H9 (cell line): ENCODE measurements around the gene HOXA1. TPM values are rescaled to one million over a fixed set of nuclear protein-coding genes. Genes with fewer than 3 reads are reported as not detected.

Experiments
- DNase-seq: peaks from one replicate; pipeline ENCODE4 v3.0.0-alpha.2; 2017
- H2AFZ ChIP-seq: one replicate; pipeline ENCODE4 v1.6.1; 2013; ENCODE audit warnings: mild to moderate bottlenecking, low read length, control low read depth, moderate library complexity
- H2AK5ac ChIP-seq: 2 replicates; pipeline ENCODE4 v1.6.1; 2013; ENCODE audit warnings: low read length, control low read depth, mixed read lengths; ENCODE audit not compliant: insufficient read length
- H2BK120ac ChIP-seq: one replicate; pipeline ENCODE4 v1.6.1; 2013; ENCODE audit warnings: low read depth, mild to moderate bottlenecking, low read length, control low read depth, inconsistent platforms; ENCODE audit not compliant: poor library complexity, severe bottlenecking
- H2BK12ac ChIP-seq: 2 replicates; pipeline ENCODE4 v1.6.1; 2013; ENCODE audit warnings: low read length, control low read depth, mixed read lengths, low read depth; ENCODE audit not compliant: insufficient read length
- H2BK15ac ChIP-seq: 2 replicates; pipeline ENCODE4 v1.6.1; 2013; ENCODE audit warnings: low read depth, low read length, control low read depth
- H2BK20ac ChIP-seq: one replicate; pipeline ENCODE4 v1.6.1; 2013; ENCODE audit warnings: low read depth, mild to moderate bottlenecking, low read length, control low read depth, inconsistent platforms; ENCODE audit not compliant: poor library complexity, severe bottlenecking
- H2BK5ac ChIP-seq: 2 replicates; pipeline ENCODE4 v1.6.1; 2013; ENCODE audit warnings: low read length, control low read depth, mixed read lengths; ENCODE audit not compliant: insufficient read length
- H3K14ac ChIP-seq: 2 replicates; pipeline ENCODE4 v1.6.1; 2013; ENCODE audit warnings: low read length, control low read depth; ENCODE audit not compliant: insufficient read depth
- H3K18ac ChIP-seq: 2 replicates; pipeline ENCODE4 v1.6.1; 2013; ENCODE audit warnings: low read depth, mild to moderate bottlenecking, mixed read lengths, low read length, control low read depth; ENCODE audit not compliant: insufficient read length
- H3K23ac ChIP-seq: 2 replicates; pipeline ENCODE4 v1.6.1; 2013; ENCODE audit warnings: low read length, control low read depth, mixed read lengths, low read depth; ENCODE audit not compliant: insufficient read length
- H3K23me2 ChIP-seq: 2 replicates; pipeline ENCODE4 v1.6.1; 2013; ENCODE audit warnings: low read depth, mild to moderate bottlenecking, mixed read lengths, low read length, control low read depth; ENCODE audit not compliant: insufficient read length, poor library complexity, severe bottlenecking
- H3K27ac ChIP-seq: 2 replicates; pipeline ENCODE4 v1.5.1; 2013; ENCODE audit warnings: low read length, control low read depth, mixed read lengths, low read depth; ENCODE audit not compliant: insufficient read length
- H3K27me3 ChIP-seq: 2 replicates; pipeline ENCODE4 v1.6.1; 2013; ENCODE audit warnings: low read length, control low read depth, inconsistent platforms; ENCODE audit not compliant: insufficient read depth
- H3K4ac ChIP-seq: 2 replicates; pipeline ENCODE4 v1.6.1; 2013; ENCODE audit warnings: low read depth, mild to moderate bottlenecking, control low read depth, inconsistent platforms, low read length, moderate library complexity
- H3K4me1 ChIP-seq: 2 replicates; pipeline ENCODE4 v1.6.1; 2013; ENCODE audit warnings: low read length, control low read depth, inconsistent platforms; ENCODE audit not compliant: insufficient read depth
- H3K4me2 ChIP-seq: 2 replicates; pipeline ENCODE4 v1.6.1; 2013; ENCODE audit warnings: low read length, control low read depth, mixed read lengths; ENCODE audit not compliant: insufficient read length, insufficient read depth
- H3K56ac ChIP-seq: 2 replicates; pipeline ENCODE4 v1.6.1; 2013; ENCODE audit warnings: low read depth, mild to moderate bottlenecking, mixed read lengths, low read length, control low read depth; ENCODE audit not compliant: insufficient read length
- H3K79me1 ChIP-seq: 2 replicates; pipeline ENCODE4 v1.6.1; 2013; ENCODE audit warnings: low read depth, mild to moderate bottlenecking, moderate library complexity, low read length, control low read depth, inconsistent platforms; ENCODE audit not compliant: insufficient read depth, poor library complexity, severe bottlenecking
- H3K79me2 ChIP-seq: 2 replicates; pipeline ENCODE4 v1.6.1; 2013; ENCODE audit warnings: low read length, control low read depth, inconsistent platforms; ENCODE audit not compliant: insufficient read depth
- H3K9ac ChIP-seq: 2 replicates; pipeline ENCODE4 v1.6.1; 2013; ENCODE audit warnings: low read length, control low read depth, mixed read lengths; ENCODE audit not compliant: insufficient read length; ENCODE audit errors: extremely low read depth
- H3K9me3 ChIP-seq: one replicate; pipeline ENCODE4 v1.6.1; 2013; ENCODE audit warnings: low read depth, low read length, inconsistent platforms; ENCODE audit not compliant: control insufficient read depth
- H3T11ph ChIP-seq: one replicate; pipeline ENCODE4 v1.6.1; 2013; ENCODE audit warnings: mild to moderate bottlenecking, low read length, control low read depth, inconsistent platforms
- H4K20me1 ChIP-seq: one replicate; pipeline ENCODE4 v1.6.1; 2013; ENCODE audit not compliant: control insufficient read depth, insufficient read length, insufficient read depth
- H4K5ac ChIP-seq: 2 replicates; pipeline ENCODE4 v1.6.1; 2013; ENCODE audit warnings: low read depth, mild to moderate bottlenecking, mixed read lengths, low read length, control low read depth; ENCODE audit not compliant: insufficient read length
- H4K8ac ChIP-seq: replicated peaks from 2 replicates; pipeline ENCODE4 v1.6.1; 2013; ENCODE audit warnings: low read length, control low read depth, mixed read lengths, low read depth; ENCODE audit not compliant: insufficient read length
- H4K91ac ChIP-seq: 2 replicates; pipeline ENCODE4 v1.6.1; 2013; ENCODE audit warnings: low read depth, mild to moderate bottlenecking, moderate library complexity, mixed read lengths, low read length, control low read depth; ENCODE audit not compliant: insufficient read length
- H3K27ac Mint-ChIP-seq, 3 experiments: 2 replicates in 2 of 3; 3 replicates in 1 of 3; pipeline ENCODE4 v1.8.0; 2020 to 2021; ENCODE audit warnings: mixed read lengths in 3 of 3, mild to moderate bottlenecking in 1 of 3, moderate library complexity in 1 of 3
- H3K27me3 Mint-ChIP-seq: 2 replicates; pipeline ENCODE4 v1.8.0; 2021; ENCODE audit warnings: low read depth, mild to moderate bottlenecking, moderate library complexity, mixed read lengths
- H3K36me3 Mint-ChIP-seq, 3 experiments: 2 replicates in 2 of 3; 3 replicates in 1 of 3; pipeline ENCODE4 v1.8.0; 2020 to 2021; ENCODE audit warnings: low read depth in 3 of 3, mixed read lengths in 3 of 3; ENCODE audit not compliant: insufficient read depth in 1 of 3
- H3K4me1 Mint-ChIP-seq, 2 experiments: 2 replicates each; pipeline ENCODE4 v1.8.0; 2020; ENCODE audit warnings: mixed read lengths in 2 of 2
- H3K4me3 Mint-ChIP-seq, 2 experiments: 2 replicates in 1 of 2; 3 replicates in 1 of 2; pipeline ENCODE4 v1.8.0; 2020 to 2021; ENCODE audit warnings: mild to moderate bottlenecking in 2 of 2, mixed read lengths in 2 of 2, moderate library complexity in 1 of 2
- H3K9me3 Mint-ChIP-seq, 2 experiments: 2 replicates in 1 of 2; 3 replicates in 1 of 2; pipeline ENCODE4 v1.8.0; 2020; ENCODE audit warnings: mild to moderate bottlenecking in 2 of 2, mixed read lengths in 2 of 2, moderate library complexity in 1 of 2
- WGBS: extraction: QIAGEN DNeasy Blood & Tissue Kit; methylation state at CpG from one replicate; pipeline ENCODE4 v1.1.7; 2013; ENCODE audit warnings: missing lambda C conversion rate, low lambda C conversion rate, mixed read lengths; ENCODE audit not compliant: insufficient read length; ENCODE audit errors: extremely low coverage; 5-methylcytosine and 5-hydroxymethylcytosine counted together
- total RNA-seq: library from RNA; stranded (reverse); gene quantifications from 2 replicates; pipeline ENCODE4 v1.2.1, GENCODE V29; 2021
- TF ChIP-seq, protein P1 (sequence below): fragments of 200-600 bp; sonication (generic); conservative IDR thresholded peaks from 3 replicates; pipeline ENCODE4 v1.8.0; 2021; ENCODE audit warnings: antibody characterized with exemption, mild to moderate bottlenecking

Gene HOXA1
- total RNA-seq, 1 experiment from 2014 or later, result not detected

DNA sequence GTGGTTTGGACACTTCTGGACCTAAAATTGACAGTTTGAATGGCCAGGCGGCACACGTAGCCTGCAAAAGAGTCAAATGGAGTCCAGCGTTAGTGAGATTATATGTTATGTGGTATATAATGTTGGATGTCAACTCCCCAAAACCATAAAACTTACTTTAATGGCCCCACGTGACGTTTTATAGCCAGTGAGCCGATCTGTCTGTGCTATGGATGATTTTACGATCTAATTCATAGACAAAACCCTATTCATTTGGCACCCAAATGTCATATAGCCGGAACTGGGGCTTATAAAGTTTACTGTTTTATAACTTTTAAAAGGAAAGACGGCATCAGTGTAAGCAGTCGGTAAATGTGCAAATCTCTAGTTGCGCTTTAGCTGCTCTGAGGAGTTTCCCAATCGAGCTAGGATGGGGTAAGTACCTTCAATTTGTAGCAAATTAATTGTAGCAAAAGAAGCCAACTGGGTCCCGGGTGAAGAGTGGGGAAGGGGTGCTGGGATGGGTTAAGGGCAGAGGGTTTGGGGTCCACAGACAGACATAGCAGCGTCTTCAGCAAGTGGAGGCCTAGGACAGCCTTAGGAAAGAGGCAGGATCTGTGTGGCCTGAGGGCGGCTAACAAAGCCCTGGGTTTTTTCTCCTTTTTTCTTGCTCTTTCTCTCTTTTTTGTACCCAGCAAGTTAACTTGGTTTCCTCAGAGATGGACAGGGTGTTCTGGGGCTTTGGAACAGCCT is 44.5 kb upstream of the HOXA1 start:
- Histone ChIP-seq H3K4me1 (no peaks in the 10 kb centered on the region), H3K18ac (no peak overlapping the region), H3T11ph (no peak overlapping the region), H2BK20ac (no peak overlapping the region), H3K27ac (no peak overlapping the region), H2BK120ac (no peak overlapping the region), H3K79me2 (no peaks in the 10 kb centered on the region), H3K23ac (no peak overlapping the region), H2BK5ac (no peak overlapping the region), H3K23me2 (peaks cover 10% of the 10 kb centered on the region), H2BK15ac (no peak overlapping the region), H3K9ac (no peak overlapping the region), H3K14ac (no peak overlapping the region), H3K4ac (no peak overlapping the region), H3K4me2 (no peak overlapping the region), H3K56ac (no peak overlapping the region), H2AK5ac (no peak overlapping the region), H2BK12ac (no peak overlapping the region), H3K27me3 (peaks cover 98% of the 10 kb centered on the region), H2AFZ (no peak overlapping the region), H3K79me1 (no peaks in the 10 kb centered on the region), H3K9me3 (no peaks in the 10 kb centered on the region), H4K5ac (no peak overlapping the region), H4K91ac (no peak overlapping the region), H4K20me1 (no peaks in the 10 kb centered on the region), H4K8ac (no peak overlapping the region)
- Mint-ChIP-seq H3K4me1 (peaks cover 7 to 16% of the 10 kb centered on the region in 2 experiments), H3K9me3 (peaks cover 0 to 19% of the 10 kb centered on the region in 2 experiments), H3K27me3 (peaks cover 100% of the 10 kb centered on the region), H3K36me3 (no peaks in the 10 kb centered on the region; a peak in 1 of 7 replicates), H3K27ac (no peak overlapping the region), H3K4me3 (no peak overlapping the region)
- no peak for DNase-seq
- TF ChIP-seq, protein P1, sequence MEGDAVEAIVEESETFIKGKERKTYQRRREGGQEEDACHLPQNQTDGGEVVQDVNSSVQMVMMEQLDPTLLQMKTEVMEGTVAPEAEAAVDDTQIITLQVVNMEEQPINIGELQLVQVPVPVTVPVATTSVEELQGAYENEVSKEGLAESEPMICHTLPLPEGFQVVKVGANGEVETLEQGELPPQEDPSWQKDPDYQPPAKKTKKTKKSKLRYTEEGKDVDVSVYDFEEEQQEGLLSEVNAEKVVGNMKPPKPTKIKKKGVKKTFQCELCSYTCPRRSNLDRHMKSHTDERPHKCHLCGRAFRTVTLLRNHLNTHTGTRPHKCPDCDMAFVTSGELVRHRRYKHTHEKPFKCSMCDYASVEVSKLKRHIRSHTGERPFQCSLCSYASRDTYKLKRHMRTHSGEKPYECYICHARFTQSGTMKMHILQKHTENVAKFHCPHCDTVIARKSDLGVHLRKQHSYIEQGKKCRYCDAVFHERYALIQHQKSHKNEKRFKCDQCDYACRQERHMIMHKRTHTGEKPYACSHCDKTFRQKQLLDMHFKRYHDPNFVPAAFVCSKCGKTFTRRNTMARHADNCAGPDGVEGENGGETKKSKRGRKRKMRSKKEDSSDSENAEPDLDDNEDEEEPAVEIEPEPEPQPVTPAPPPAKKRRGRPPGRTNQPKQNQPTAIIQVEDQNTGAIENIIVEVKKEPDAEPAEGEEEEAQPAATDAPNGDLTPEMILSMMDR, result no peak
- WGBS, result no CpG with 5 or more reads among the region's 15 CpGs
